Activated CD8-positive, alpha-beta memory T cell treated with anti-CD3 and anti-CD28 coated beads, Interleukin-2, amount 10 ng/mL, durations not matched to agents 7 days and 5 days (primary cell): ENCODE results near the gene S1PR5. TPM values are rescaled to one million over a fixed set of nuclear protein-coding genes. Genes with fewer than 3 reads are reported as not detected.
"Not testable (repeated sequence)": the region's sequence is repeated elsewhere in the genome, so short reads cannot be mapped to it uniquely, and the experiment has no call there.

Source experiments
- ATAC-seq: fragments of 150-1000 bp; cut with Tn5 transposase; one replicate; pipeline ENCODE4 v1.10.0; 2021; ENCODE audit warnings: moderate library complexity
- CTCF ChIA-PET: fragments of 350-600 bp; sonication (Branson Sonifier 250); formaldehyde crosslinking; loops from one replicate; lab custom pipeline; 2021; ENCODE audit warnings: antibody characterized with exemption; lab: Charles Lee
- DNase-seq: peaks from one replicate; pipeline ENCODE4 v3.0.0-alpha.2; 2020
- H3K27ac Mint-ChIP-seq: one replicate; pipeline ENCODE4 v1.8.0; 2021; ENCODE audit warnings: mild to moderate bottlenecking, mixed read lengths
- H3K27me3 Mint-ChIP-seq: one replicate; pipeline ENCODE4 v1.8.0; 2021; ENCODE audit warnings: mixed read lengths
- H3K36me3 Mint-ChIP-seq: one replicate; pipeline ENCODE4 v1.8.0; 2021; ENCODE audit warnings: mild to moderate bottlenecking, mixed read lengths
- H3K4me1 Mint-ChIP-seq: one replicate; pipeline ENCODE4 v1.8.0; 2021; ENCODE audit warnings: mixed read lengths
- H3K4me3 Mint-ChIP-seq: one replicate; pipeline ENCODE4 v1.8.0; 2021; ENCODE audit warnings: mild to moderate bottlenecking, moderate library complexity, mixed read lengths
- H3K9me3 Mint-ChIP-seq: one replicate; pipeline ENCODE4 v1.8.0; 2022; ENCODE audit warnings: low read depth, mixed read lengths
- total RNA-seq, 2 experiments: library from RNA; stranded (reverse); gene quantifications; one replicate each; pipeline ENCODE4 v1.2.3, GENCODE V29; 2021

S1PR5 gene
- total RNA-seq, 2 experiments from 2014 or later, result 0.14 to 1.4 TPM

- Mint-ChIP-seq H3K36me3 (peaks cover 67% of the 10 kb centered on the region), H3K9me3 (no peaks in the 10 kb centered on the region), H3K4me1 (peaks cover 57% of the 10 kb centered on the region), H3K27me3 (no peaks in the 10 kb centered on the region), H3K27ac (peak overlapping the region; percentile 95), H3K4me3 (peak overlapping the region; percentile 48)
- ATAC-seq, result no peak
- peak; percentile 53 for DNase-seq
- CTCF ChIA-PET, result interaction anchor here (0.8 to 7.0 kb wide), 23 partner anchors 9 to 296 kb away, joined by 3 to 116 read pairs (median 6); partner anchors contain the start of genes ATG4D, CDKN2D, KRI1 and S1PR5
Measured at GRCh38 chr19:10553087-10553667, 35.9 kb upstream of the S1PR5 start.

GRCh38 chr19:10552510-10553053 lies 35.3 kb upstream of the S1PR5 start:
- H3K4me1 Mint-ChIP-seq, result peaks cover 56% of the 10 kb centered on the region
- H3K36me3 Mint-ChIP-seq, result peaks cover 63% of the 10 kb centered on the region
- ATAC-seq (no peak), DNase-seq (peak; percentile 62)
- H3K9me3 Mint-ChIP-seq, result no peaks in the 10 kb centered on the region
- H3K4me3 Mint-ChIP-seq, result no peak overlapping the region
- H3K27me3 Mint-ChIP-seq, result no peaks in the 10 kb centered on the region
- H3K27ac Mint-ChIP-seq, result peak overlapping the region; percentile 95
- CTCF ChIA-PET, result interaction anchor here (0.7 to 7.0 kb wide), 24 partner anchors 9 to 297 kb away, joined by 3 to 116 read pairs (median 6); partner anchors contain the start of genes ATG4D, CDKN2D, KEAP1 and KRI1

- no peak for ATAC-seq
- no peak overlapping the region for H3K4me3 Mint-ChIP-seq
Measured at GRCh38 chr19:10551698-10552301, 34.6 kb upstream of the S1PR5 start.

GRCh38 chr19:10551006-10551405 lies 33.8 kb upstream of the S1PR5 start:
- not testable (repeated sequence) for DNase-seq, ATAC-seq, H3K4me3 Mint-ChIP-seq, H3K9me3 Mint-ChIP-seq, H3K27me3 Mint-ChIP-seq, H3K27ac Mint-ChIP-seq
- CTCF ChIA-PET, result interaction anchor here (0.7 to 7.0 kb wide), 17 partner anchors 8 to 147 kb away, joined by 3 to 116 read pairs (median 4); partner anchors contain the start of genes ATG4D, CDC37, CDKN2D and KEAP1
- Mint-ChIP-seq H3K36me3 (peaks cover 60% of the 10 kb centered on the region), H3K4me1 (peaks cover 54% of the 10 kb centered on the region)

More at GRCh38 chr19:10551698-10552301, 34.6 kb upstream of the S1PR5 start:
- Mint-ChIP-seq H3K4me1 (peaks cover 56% of the 10 kb centered on the region), H3K27me3 (no peaks in the 10 kb centered on the region), H3K36me3 (peaks cover 62% of the 10 kb centered on the region), H3K27ac (peak overlapping the region; percentile 95), H3K9me3 (no peaks in the 10 kb centered on the region)
- peak; percentile 71 for DNase-seq
- CTCF ChIA-PET, result interaction anchor here (0.7 to 7.0 kb wide), 24 partner anchors 9 to 148 kb away, joined by 3 to 116 read pairs (median 4); partner anchors contain the start of genes ATG4D, CDC37, CDKN2D and KEAP1

GRCh38 chr19:10550336-10550735 lies 33.1 kb upstream of the S1PR5 start:
- Mint-ChIP-seq H3K4me1 (peaks cover 48% of the 10 kb centered on the region), H3K27ac (no peak overlapping the region), H3K27me3 (no peaks in the 10 kb centered on the region), H3K4me3 (no peak overlapping the region), H3K9me3 (no peaks in the 10 kb centered on the region), H3K36me3 (peaks cover 57% of the 10 kb centered on the region)
- ATAC-seq (no peak), DNase-seq (no peak)
- CTCF ChIA-PET, result interaction anchor here (1.1 to 7.0 kb wide), 3 partner anchors 11 to 23 kb away, joined by 3 to 116 read pairs (median 22); partner anchors contain the start of genes CDKN2D and KRI1

GRCh38 chr19:10549733-10550132 lies 32.5 kb upstream of the S1PR5 start:
- Mint-ChIP-seq H3K36me3 (peaks cover 55% of the 10 kb centered on the region), H3K9me3 (no peaks in the 10 kb centered on the region), H3K4me3 (no peak overlapping the region), H3K27me3 (no peaks in the 10 kb centered on the region), H3K4me1 (peaks cover 48% of the 10 kb centered on the region), H3K27ac (no peak overlapping the region)
- CTCF ChIA-PET, result no interaction called here
- no peak for ATAC-seq
- no peak for DNase-seq

GRCh38 chr19:10548746-10549276 lies 31.6 kb upstream of the S1PR5 start:
- no peak overlapping the region for H3K4me3 Mint-ChIP-seq
- CTCF ChIA-PET, result interaction anchor here (0.6 to 1.8 kb wide), 6 partner anchors 25 to 300 kb away, joined by 3 to 8 read pairs (median 4); no protein-coding TSS in a partner anchor
- peaks cover 51% of the 10 kb centered on the region for H3K36me3 Mint-ChIP-seq
- no peak for ATAC-seq
- no peak for DNase-seq
- H3K27me3 Mint-ChIP-seq, result no peaks in the 10 kb centered on the region
- H3K9me3 Mint-ChIP-seq, result no peaks in the 10 kb centered on the region
- H3K27ac Mint-ChIP-seq, result no peak overlapping the region
- H3K4me1 Mint-ChIP-seq, result peaks cover 40% of the 10 kb centered on the region

- ATAC-seq (no peak), DNase-seq (no peak)
- no peak overlapping the region for H3K4me3 Mint-ChIP-seq
- no peaks in the 10 kb centered on the region for H3K27me3 Mint-ChIP-seq
- no peaks in the 10 kb centered on the region for H3K9me3 Mint-ChIP-seq
- H3K4me1 Mint-ChIP-seq, result peaks cover 23% of the 10 kb centered on the region
- CTCF ChIA-PET, result interaction anchor here (1.3 to 1.8 kb wide), 4 partner anchors 23 to 97 kb away, joined by 3 to 8 read pairs (median 4); partner anchors contain the start of gene KEAP1
- no peak overlapping the region for H3K27ac Mint-ChIP-seq
- H3K36me3 Mint-ChIP-seq, result peaks cover 32% of the 10 kb centered on the region
Measured at GRCh38 chr19:10546817-10547216, 29.6 kb upstream of the S1PR5 start.

- DNase-seq (no peak), ATAC-seq (no peak)
- H3K36me3 Mint-ChIP-seq, result peaks cover 17% of the 10 kb centered on the region
- peak overlapping the region; percentile 93 for H3K4me3 Mint-ChIP-seq
- peaks cover 9% of the 10 kb centered on the region for H3K27me3 Mint-ChIP-seq
- H3K27ac Mint-ChIP-seq, result peak overlapping the region; percentile 93
- H3K9me3 Mint-ChIP-seq, result no peaks in the 10 kb centered on the region
- peaks cover 11% of the 10 kb centered on the region for H3K4me1 Mint-ChIP-seq
- CTCF ChIA-PET, result interaction anchor here (0.8 to 5.1 kb wide), 6 partner anchors 8 to 101 kb away, joined by 3 to 36 read pairs (median 5); no protein-coding TSS in a partner anchor
Measured at GRCh38 chr19:10544753-10545251, 27.6 kb upstream of the S1PR5 start.

GRCh38 chr19:10544242-10544752 lies 27.1 kb upstream of the S1PR5 start:
- H3K9me3 Mint-ChIP-seq, result no peaks in the 10 kb centered on the region
- DNase-seq (peak; percentile 61), ATAC-seq (peak; percentile 29)

GRCh38 chr19:10543420-10544241 lies 26.4 kb upstream of the S1PR5 start, which contains the start of gene ATG4D:
TSS of gene ATG4D (plus strand) at chr19:10543904. CDS start at chr19:10544091, 187 bp downstream.
- peaks cover 8% of the 10 kb centered on the region for H3K36me3 Mint-ChIP-seq
- no peaks in the 10 kb centered on the region for H3K9me3 Mint-ChIP-seq
- ATAC-seq, result peak; percentile 88
- H3K27me3 Mint-ChIP-seq, result peaks cover 16% of the 10 kb centered on the region
- CTCF ChIA-PET, result interaction anchor here (2.7 to 5.1 kb wide), 5 partner anchors 9 to 156 kb away, joined by 10 to 57 read pairs (median 32); partner anchors contain the start of gene KRI1
- DNase-seq, result peak; percentile 84
- peak within 1 kb of the TSS; percentile 93 for H3K27ac Mint-ChIP-seq
- peaks cover 16% of the 10 kb centered on the region for H3K4me1 Mint-ChIP-seq
- H3K4me3 Mint-ChIP-seq, result peak within 1 kb of the TSS; percentile 93

More at GRCh38 chr19:10544242-10544752, 27.1 kb upstream of the S1PR5 start:
- Mint-ChIP-seq H3K27ac (peak overlapping the region; percentile 93), H3K4me3 (peak overlapping the region; percentile 93), H3K27me3 (peaks cover 10% of the 10 kb centered on the region), H3K4me1 (peaks cover 11% of the 10 kb centered on the region), H3K36me3 (peaks cover 15% of the 10 kb centered on the region)
- CTCF ChIA-PET, result interaction anchor here (0.8 to 5.1 kb wide), 6 partner anchors 9 to 101 kb away, joined by 3 to 36 read pairs (median 5); no protein-coding TSS in a partner anchor

GRCh38 chr19:10543059-10543419 lies 25.8 kb upstream of the S1PR5 start:
- Mint-ChIP-seq H3K36me3 (peaks cover 5% of the 10 kb centered on the region), H3K27me3 (peaks cover 22% of the 10 kb centered on the region), H3K9me3 (no peaks in the 10 kb centered on the region), H3K4me1 (peaks cover 16% of the 10 kb centered on the region), H3K27ac (peak overlapping the region; percentile 76), H3K4me3 (peak overlapping the region; percentile 71)
- ATAC-seq, result no peak
- CTCF ChIA-PET, result interaction anchor here (2.7 to 5.1 kb wide), 5 partner anchors 10 to 157 kb away, joined by 10 to 57 read pairs (median 32); partner anchors contain the start of gene KRI1
- no peak for DNase-seq
